GM19324 (cell line): Measurements from ENCODE around the gene FMO3.

Experiments used
- ATAC-seq: cut with Tn5 transposase; IDR thresholded peaks from one replicate; pipeline ENCODE4 v1.9.1; 2021; ENCODE audit warnings: mild to moderate bottlenecking, moderate library complexity; ENCODE audit not compliant: unreplicated experiment, low FRiP score

FMO3 gene

GRCh38 chr1:171155484-171155883, 64.8 kb downstream of the FMO3 start:
- ATAC-seq = no peak

- ATAC-seq = no peak
These were observed 67.4 kb downstream of the FMO3 start for GRCh38 chr1:171158096-171158495.

GRCh38 chr1:171158551-171158950, 67.8 kb downstream of the FMO3 start:
- no peak for ATAC-seq

- no peak for ATAC-seq
These were observed 68.4 kb downstream of the FMO3 start for GRCh38 chr1:171159148-171159547.

- no peak for ATAC-seq
These were observed 69.5 kb downstream of the FMO3 start for GRCh38 chr1:171160211-171160610.

- no peak for ATAC-seq
These were observed 70.1 kb downstream of the FMO3 start for GRCh38 chr1:171160639-171161354.

- no peak for ATAC-seq
These were observed 70.7 kb downstream of the FMO3 start for GRCh38 chr1:171161431-171161830.

GRCh38 chr1:171166361-171166760, 75.7 kb downstream of the FMO3 start:
- no peak for ATAC-seq
